Activated T-cell treated with anti-CD3 and anti-CD28 coated beads, Interleukin-2, amount 50 U/mL, for 48 hours (primary cell): ENCODE data around the gene PNKP.

ENCODE experiments used
- DNase-seq, 2 experiments: peaks; one replicate each; pipeline ENCODE4 v3.0.0-alpha.2; 2020

PNKP gene

DNA sequence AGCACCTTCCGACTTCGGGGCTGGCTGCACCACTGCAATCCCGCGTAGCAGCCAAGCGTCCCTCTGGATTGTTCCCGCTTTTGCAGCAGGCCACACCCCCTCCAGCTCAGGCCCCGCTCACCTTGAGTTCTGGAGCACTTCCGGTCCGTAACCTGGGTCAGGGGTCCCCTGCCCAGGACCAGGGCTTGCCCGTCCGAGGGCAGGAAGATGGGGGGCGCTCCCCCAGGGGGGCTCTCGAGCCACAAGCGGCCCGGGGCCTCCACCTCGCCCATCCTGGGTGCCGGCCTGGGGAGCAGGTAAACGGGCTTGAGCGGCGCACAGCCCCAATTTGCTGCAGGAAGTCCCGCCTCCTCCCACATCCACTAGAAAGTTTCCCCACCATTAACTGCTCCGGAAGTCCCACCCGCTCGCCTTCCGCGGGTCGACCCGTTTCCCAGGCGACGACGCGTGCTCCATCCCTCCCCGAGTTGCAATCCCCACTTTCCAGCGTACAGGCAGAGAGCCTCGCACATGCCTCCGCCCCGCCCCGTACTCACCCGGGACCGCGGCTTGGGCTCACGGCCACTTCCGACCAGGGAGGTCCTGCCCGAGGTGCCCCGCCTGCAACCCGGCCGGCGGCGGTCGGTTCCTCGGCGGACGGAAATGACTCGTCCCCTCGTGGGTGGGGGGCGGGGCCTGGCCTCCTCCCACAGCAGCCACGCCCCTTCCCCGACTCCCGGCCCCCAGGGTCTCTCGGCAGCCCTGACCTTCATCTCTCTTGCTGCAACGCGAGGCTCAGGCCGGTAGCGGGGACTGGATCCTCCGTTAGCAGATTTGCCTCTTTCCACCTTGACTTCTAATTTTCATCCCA lies at the start of gene PNKP:
PNKP (minus strand) TSS at position 644 of the 850 bp plus-strand sequence; CDS start at position 272, 372 bp downstream.
- DNase-seq = peak; percentile 92 to 94

DNA sequence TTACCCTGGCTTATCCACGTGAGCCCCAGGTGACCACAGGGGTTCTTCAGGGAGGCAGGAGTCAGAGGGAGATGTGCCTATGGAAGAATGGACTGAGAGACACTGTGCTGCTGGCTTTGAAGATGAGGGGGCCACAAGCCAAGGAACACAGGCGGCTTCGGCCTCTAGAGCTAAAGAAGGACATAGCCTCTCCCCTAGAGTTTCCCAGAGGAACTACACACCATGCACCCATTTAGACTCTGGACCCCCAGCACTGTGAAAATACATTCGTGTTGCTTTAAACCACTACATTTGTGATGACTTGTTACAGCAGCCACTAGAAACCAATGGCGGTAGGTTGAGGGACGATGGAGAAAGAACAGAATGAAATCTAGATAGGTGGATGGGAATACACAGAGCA lies 47.9 kb upstream of the PNKP start:
- DNase-seq = no peak

DNA sequence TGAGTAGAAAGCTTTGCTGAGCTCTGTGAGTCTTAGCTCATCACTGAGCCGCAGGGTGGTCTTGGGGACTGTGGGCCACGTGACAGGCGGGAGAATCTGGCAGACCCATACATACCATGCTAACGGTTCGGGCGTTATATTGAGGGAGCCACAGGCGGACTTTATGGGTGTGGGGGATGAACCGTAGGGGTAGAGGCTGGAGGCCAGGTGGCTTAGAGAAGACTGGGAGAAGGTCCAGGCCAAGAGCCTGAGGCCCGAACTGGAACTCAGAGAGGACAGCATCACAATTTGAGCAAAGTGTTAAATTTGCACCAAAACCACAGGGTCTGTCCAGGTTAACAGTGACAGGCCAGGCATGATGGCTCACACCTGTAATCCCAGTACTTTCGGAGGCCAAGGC lies 46.3 kb upstream of the PNKP start:
- no peak for DNase-seq

DNA sequence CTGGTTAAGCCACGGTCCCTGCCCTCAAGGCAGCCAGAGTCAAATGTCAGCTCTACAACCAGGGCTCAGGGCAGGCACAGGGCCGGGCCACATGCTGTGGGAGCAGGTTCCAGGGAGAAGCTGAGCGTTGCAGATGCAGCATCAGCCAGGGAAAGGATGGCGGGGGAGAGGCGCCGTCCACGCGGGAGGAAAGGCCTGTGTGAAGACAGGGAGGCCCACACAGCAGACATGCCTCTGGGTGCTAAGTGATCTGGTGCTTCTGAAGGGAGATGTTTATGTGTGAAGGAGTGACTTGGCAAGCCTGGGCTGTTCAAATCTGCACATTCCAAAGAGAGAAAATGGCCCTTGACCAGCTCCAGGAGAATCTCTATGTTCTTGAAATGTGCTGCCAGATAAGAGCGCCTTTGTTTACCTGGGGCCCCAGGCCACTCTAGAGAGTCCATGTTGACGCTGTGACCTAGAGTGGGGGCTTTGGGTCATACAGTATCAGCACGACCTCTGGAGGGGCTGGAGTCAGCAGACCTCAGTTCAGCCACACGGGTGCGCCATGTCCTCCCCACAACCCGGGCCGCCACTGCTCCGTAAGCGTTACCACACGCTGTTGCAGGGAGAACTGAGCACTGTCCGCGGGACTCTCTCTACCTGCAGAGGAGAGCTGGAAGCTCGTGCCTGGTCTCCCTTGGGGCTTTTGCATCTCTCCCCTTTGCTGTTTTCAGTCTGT lies 45.7 kb upstream of the PNKP start:
- no peak for DNase-seq

DNA sequence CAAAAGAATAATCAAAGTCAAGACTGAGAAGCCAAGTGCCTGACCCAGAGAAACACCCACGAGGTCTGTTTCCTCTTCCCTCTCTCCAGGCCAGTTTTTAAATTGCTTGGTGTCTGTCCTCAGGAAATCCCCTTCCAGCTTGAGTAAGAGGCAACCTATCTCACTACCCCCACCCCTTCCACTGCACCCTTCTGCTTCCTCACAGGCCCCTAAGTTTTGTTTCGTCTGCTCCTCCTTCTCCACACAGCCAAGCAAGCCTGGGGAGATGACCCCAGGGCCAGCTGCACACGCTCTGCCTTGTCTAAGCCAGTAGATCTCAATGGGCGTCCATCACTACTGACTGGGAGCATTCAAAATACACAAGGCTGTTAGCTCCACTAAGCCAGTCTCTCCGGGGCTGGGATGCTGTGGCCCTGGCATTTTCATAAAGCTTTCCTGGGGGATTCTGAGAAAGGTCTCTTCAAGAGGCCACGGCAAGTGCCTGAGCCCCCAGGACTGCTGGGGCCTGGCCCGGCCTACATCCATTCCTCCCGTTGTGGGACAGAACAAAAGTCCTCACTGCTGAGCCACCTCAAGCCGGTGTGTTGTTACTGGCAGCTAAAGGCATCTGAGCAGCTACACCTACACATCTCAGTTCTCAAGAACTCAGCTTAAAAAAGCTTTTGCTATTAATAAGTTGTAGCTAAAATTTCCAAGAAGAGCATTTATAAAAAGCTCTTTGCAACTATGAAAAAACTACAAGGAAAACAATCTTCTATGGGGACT lies 44.2 kb upstream of the PNKP start:
- peak; percentile 58 to 62 for DNase-seq

DNA sequence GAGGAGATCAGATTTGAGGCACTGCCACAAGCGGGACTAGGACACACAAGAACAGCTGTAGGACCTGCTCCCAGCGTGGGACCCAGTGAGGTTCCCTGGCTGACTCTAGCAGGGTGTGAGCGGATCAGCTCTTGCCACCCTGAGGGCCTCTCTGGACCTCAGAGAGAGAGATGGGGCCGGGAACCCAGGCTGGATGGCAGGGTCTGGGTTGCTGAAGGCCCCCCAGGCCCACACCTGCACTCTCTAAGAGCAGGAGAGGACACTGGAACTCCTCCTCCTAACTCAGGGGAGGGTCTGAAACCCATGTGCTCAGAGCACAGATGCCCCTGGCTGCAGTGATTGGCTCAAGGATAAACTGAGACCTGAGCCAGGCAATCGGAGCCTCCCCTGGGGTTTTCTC lies 42.8 kb upstream of the PNKP start:
- no peak for DNase-seq

DNA sequence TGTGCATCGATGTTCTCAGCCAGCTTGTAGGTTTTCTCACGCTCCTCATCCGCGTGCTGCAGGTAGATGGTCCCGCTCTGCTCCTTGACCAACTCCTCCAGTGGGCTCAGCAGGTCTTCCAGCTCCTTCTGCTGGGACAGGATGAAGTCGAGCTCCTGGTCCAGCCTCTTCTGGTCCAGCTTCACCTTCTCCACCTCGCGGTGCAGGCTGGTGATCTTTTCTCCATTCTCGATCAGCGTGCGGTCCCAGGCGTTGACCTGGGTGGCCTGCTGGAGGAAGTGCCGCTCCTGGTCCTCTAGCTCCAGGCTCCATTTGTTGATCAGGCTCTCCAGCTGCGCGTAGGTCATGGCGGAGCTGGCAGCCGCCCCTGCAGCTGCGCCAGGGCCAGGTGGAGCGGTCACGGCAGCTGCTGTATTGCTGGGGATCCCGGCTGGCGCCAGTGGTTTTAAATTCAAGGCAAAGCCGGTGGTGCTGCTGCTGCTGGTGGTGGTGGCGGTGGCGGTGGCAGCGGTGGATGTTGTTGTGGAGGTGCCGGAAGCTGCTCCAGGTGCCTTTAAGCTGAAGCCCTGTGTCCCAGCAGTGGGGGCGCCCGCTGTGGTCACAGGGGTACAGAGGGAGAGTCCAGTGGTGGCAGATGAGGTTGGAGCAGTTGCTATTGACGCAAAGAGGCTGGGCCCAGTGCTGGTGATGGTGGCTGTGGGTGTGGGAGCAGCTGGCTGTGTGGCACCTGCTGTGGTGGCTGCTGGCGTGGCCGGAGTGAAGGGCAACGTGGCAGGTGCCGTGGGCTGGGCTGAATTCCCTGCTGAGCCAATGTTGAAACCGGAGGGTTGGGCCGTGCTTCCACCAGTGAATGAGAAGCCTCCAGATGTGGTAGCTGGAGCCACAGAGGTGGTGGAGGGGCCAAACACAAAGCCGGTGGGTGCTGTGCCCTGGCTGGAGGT lies 41.4 kb upstream of the PNKP start:
- no peak for DNase-seq

DNA sequence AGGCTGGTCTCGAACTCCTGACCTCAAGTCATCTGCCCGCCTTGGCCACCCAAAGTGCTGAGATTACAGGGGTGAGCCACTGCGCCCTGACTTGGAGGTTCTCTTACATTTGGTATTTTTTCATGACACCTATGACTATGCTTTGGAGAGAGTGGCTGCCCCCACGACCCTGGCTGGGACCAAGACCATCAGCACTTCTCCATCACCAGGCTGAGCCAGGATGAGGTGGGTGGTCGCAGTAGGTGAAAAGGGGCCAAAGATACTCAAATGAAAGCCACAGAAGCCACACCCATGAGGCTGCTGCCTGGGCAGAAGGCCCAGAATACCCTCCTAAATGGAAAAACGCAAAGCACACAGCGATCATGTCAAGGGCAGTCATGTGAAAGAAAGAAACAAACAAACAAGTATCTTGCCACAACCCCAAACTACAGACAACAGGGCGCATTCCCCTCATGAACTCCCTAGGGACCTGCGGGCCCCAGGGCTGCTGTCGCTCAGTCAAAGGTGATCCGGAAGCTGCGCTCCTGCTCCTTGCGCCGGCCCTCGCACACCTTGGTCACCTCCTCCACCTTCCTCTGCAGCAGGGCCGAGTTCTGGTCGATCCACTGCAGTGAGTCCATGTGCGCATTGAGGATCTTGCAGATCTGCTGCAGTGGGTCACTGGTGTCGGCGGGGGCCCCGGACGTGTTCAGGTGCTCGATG lies 40.5 kb upstream of the PNKP start:
- DNase-seq = no peak

DNA sequence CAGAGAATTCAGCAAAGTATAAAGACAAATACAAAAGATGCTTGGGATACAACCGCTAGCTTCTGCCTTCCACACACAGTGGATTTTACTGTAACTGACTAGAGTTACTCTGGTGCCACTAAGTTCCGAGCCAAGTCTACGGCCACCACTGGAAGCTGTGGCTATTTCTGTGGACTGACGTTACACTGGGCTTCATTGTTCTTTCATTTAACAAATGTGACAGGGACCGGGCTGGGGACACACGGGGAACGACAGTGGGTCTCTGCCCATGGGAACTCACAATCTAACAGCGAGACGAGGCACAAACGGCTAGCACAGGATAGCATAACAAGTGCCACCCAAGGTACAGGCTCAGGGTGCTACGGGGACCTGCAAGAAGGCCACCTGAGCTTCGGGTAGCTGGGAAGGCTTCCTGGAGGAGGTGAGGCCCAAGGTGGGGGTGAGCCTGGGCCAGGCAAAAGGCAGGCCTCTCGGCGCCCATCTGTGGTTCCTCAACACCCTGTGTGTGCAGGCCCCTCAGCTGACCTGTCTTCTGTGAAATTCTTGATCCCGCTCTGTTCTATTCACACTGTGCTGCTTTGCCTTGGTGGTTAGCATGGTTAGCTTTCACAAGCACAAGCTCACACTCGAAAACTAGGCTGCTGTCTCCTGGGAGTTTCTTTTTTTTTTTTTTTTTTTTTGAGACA lies 39.6 kb upstream of the PNKP start:
- no peak for DNase-seq

DNA sequence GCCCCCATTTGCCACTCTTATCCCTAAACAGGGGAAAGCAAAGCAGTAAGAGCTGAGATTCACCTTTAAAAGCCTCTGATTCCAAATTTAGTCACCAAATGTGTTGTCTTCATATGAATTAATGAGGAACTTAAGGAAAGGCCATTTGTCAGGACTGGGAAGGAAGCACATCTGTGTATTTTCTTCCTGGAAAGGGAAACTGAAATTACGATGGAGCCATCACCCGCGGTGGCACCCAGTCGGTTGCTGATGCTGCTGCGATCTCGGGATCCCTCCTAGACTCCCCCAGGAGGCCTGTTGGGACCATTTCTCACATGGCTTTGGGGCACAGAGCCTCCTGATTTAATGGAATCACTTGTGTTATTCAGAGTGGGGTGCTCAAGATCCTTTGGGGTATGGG lies 36.8 kb upstream of the PNKP start:
- DNase-seq = no peak

DNA sequence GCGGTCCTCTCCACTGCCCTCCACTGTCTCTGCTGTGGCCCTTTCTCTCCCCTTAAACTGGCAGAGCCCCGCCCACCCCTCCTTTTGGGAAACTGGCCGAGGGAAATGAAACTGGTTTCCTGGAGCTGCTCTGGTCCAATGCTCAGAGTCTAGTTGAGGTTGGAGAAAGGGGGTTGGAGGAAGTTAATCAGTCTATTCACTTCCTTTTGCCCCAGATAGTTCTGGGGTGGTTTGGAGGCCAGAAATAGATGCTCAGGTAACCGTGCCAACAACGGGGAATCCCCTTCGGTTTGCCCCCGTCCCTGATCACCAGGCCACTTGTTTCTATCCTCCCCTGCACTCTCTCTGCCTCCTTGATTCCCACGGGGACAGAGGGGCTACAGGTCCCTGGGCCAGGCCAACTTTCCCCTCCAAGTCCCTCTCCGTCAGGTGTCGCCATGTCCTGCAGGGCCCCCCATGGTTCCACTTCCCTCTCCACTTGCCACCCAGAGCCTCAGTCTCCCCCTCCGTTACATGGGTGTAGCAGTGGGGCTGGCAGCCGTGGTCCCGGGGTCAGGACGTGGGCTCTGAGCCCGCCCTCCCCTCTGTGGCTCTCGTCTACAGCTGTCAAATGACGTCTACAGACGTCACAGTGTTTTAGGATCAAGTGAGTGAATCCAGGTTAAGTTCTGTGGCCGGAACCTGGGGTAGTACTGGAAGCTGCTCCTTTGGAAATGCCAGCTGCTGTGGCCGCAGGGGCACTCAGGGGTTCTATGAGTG lies 29.7 kb upstream of the PNKP start, which contains the start of gene IL4I1:
IL4I1 (minus strand) TSS at position 25 of the 759 bp plus-strand sequence. CDS start 727 bp downstream, outside the sequence.
- DNase-seq = peak; percentile 74 to 79

DNA sequence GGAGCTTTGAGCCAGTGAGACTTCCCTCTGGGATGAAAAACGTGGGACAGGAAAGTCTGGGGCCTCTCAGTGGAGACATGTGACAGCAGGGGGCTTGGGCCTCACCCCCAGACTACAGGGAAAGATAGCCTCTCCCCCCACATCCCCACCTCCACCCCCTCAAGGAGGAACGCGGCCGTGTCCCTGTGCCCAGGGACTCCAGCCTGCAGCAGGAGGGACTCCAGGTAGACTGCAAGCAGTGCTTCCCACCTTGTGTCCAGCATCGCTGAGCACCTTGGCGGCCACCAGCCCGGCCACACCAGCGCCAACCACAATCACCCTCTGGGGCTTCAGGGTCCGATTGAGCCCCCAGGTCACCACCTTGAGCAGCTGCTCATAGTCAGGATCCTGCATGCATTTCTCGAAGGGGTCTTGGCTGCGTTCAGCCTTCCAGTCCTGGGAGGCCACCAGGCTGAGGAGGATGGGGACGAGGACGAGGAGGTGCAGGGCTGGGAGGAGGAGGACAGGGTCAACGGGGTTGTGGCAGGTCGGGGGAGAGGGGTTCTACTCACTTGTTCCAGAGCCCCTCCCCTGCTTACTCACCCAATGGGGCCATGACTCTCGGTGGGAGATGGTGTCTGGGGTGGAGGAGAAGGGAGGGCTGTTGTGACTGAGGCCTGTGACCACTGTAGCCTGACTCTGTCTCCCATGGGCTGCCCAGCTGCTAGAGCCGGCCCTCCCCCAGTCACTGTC lies 28.4 kb upstream of the PNKP start:
- DNase-seq = peak; percentile 63 to 65

DNA sequence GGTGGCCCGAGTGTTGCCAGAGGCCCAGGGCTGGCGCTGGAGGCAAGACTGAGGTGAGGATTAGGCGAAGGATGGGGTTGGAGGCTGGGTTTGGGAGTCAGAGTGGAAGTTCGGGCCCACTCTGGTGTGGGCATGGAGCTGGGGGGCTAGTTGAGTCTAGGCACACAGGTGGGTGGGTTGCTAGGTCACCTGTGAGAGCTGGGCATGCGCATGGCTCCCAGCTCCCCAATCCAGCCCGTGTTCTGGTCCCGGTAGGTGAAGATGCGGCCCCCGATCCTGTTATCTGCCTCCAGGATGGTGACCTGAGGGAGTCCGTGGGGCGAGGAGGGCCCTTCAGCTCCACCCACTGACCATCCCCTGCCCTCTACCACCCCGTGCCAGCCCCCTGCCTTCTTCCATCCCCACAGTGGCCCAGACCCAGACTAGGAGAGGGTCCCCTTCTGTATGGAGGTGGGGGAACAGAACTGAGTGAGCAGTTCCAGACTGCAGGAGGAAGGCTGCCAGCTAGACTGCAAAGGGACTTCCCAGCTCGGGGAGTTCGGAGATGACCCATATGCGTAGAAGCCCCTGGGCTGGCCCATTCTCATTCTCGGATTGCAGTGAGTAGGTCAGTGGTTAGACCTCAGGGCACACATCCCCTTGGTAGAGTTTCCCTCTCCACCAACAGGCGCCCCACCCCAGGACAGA lies 27.6 kb upstream of the PNKP start:
- peak; percentile 65 to 74 for DNase-seq

DNA sequence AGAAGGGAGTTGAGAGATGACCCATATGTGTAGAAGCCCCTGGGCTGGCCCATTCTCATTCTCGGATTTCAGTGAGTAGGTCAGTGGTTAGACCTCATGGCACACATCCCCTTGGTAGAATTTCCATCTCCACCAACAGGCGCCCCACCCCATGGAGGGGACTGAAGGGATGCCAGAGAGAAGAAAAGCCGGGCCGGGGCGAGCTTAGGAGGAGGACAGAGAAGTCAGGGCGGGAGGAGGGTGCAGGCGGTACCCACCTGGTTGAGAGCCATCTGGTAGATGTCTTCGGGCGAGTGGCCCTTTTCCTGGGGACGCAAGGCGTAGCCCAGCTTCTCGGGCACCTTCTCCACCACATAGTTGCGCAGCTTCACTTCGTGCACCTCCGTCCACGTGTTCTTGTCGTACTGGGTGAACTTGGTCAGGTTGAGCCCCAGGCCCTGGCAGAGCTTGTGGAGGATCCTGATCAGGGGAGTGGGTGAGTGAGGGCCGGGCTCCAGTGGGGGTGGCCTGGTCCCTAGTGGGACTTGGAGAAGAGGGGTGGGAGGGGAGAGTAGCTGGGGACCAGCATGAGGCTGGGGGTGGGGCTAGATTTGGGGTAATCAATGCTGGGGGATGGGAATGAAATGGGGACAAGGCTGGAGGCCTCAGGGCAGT lies 26.8 kb upstream of the PNKP start:
- DNase-seq = no peak

DNA sequence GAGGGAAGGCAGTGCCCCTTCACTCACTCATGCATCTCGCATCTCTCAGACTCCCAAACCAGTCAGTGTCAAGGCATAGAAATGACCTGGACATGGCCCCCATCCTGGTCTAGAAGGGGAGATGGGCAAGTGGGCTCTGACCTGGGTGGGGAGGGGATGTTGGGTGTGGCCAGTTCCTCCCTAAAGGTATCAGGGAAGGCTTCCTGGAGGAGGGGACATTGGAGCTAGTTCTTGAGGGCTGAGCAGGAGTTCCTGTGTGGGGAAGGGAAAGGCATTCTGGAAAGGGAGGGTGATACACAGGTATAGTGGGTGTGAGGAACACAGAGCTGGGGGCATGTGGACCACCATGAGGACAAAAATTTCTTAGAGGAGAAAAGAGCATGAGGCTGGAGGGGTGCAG lies 25.3 kb upstream of the PNKP start:
- no peak for DNase-seq

DNA sequence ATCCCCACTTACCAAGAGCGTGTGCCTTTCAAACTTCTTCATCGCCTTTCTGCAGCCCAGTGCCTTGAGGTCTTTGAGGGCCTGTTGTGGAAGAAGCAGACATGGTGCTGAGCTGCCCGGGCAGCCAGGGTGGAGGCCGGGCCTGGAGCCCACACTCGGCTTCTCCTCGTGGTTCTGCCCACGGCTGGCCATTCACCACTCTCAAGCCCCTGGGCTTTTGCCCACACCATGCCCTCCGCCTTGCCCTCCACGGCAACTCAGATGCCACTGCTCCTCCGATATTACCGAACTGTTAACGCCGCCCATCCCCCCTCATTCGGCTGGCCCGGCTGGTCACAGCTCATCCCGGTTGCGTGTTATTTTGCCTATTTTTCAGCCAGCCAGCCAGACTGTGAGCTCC lies 24.0 kb upstream of the PNKP start:
- DNase-seq = no peak

DNA sequence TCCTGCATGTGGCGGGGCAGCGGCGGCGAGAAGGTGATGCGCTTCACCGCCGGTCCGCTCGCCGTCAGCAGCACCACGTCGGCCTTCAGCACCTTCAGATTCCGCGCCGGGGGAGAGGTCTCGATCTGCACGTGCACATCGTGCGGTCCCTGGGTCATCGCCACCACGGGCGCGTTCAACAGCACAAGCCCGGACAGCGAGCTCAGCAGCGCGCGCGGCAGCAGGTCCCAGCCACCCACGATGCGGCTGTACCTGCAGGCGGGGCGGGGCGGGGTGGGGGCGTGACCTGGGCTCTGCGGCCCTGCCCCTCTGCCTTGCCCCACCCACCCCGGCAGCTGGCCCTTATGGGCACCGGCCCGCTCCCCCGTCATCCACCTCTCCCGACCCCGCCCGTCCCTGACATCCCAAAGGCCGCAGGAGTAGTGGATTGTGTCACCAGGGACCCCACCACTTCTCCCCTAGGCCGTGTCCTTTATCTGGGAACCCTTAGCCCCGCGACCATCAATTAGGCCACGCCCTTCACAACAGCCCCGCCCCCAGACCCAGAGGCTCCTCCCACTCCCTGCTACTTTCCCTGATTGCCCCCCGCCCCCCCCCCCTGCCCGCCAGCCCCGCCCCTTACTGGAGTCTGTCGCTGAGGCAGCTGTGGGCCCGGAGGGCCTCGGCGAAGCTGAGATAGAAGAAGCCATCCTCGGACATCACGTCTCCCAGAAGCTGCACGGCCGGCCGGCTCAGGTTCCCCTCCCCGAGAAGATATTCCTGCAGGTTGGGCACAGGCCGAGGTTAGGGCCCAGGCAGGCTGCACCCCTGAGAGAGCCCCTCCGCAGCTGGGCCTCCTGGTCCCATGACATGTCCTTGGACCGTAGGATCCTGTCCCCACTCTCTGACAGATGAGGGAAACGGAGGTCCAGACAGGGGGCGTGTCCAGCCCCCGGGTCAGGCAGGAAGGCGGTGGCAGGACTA lies 23.3 kb upstream of the PNKP start:
- DNase-seq = peak; percentile 76 to 81
